Astrocyte (in vitro differentiated cells and primary cell): ENCODE results near the gene MRAP. TPM values are rescaled to one million over a fixed set of nuclear protein-coding genes. Genes with fewer than 3 reads are reported as not detected.

Source experiments
- DNase-seq: peaks from one replicate; pipeline ENCODE4 v3.0.0-alpha.2; 2010; ENCODE audit warnings: low read depth
- FAIRE-seq: peaks from 2 replicates; lab custom pipeline; 2011; peaks lifted over from hg19 to GRCh38; lab: Jason Lieb, UNC
- H2AFZ ChIP-seq: 2 replicates; pipeline ENCODE4 v1.6.0; 2012; ENCODE audit warnings: low read depth, low read length, inconsistent platforms
- H3K27ac ChIP-seq: 2 replicates; pipeline ENCODE4 v1.5.1; 2011; ENCODE audit warnings: low read depth, low read length, inconsistent platforms
- H3K27me3 ChIP-seq: 2 replicates; pipeline ENCODE4 v1.6.0; 2011; ENCODE audit warnings: low read length, inconsistent platforms; ENCODE audit not compliant: insufficient read depth
- H3K36me3 ChIP-seq: 2 replicates; pipeline ENCODE4 v1.5.1; 2011; ENCODE audit warnings: low read length, inconsistent platforms; ENCODE audit not compliant: insufficient read depth
- H3K4me1 ChIP-seq: 2 replicates; pipeline ENCODE4 v1.5.1; 2011; ENCODE audit warnings: low read length, inconsistent platforms; ENCODE audit not compliant: insufficient read depth
- H3K4me2 ChIP-seq: 2 replicates; pipeline ENCODE4 v1.6.0; 2012; ENCODE audit warnings: low read length, inconsistent platforms
- H3K4me3 ChIP-seq: 2 replicates; pipeline ENCODE4 v1.5.1; 2011; ENCODE audit warnings: low read depth, mild to moderate bottlenecking, low read length, inconsistent platforms; ENCODE audit not compliant: insufficient read depth
- H3K79me2 ChIP-seq: 2 replicates; pipeline ENCODE4 v1.6.0; 2012; ENCODE audit warnings: mild to moderate bottlenecking, low read length, inconsistent platforms; ENCODE audit not compliant: insufficient read depth
- H3K9ac ChIP-seq: 2 replicates; pipeline ENCODE4 v1.6.0; 2012; ENCODE audit warnings: mild to moderate bottlenecking, low read length, inconsistent platforms
- H3K9me3 ChIP-seq: 2 replicates; pipeline ENCODE4 v1.5.1; 2012; ENCODE audit warnings: low read depth, mild to moderate bottlenecking, low read length, inconsistent platforms; ENCODE audit not compliant: insufficient read depth
- H4K20me1 ChIP-seq: 2 replicates; pipeline ENCODE4 v1.6.0; 2012; ENCODE audit warnings: low read length, inconsistent platforms; ENCODE audit not compliant: insufficient read depth
- H3K27ac Mint-ChIP-seq: one replicate; pipeline ENCODE4 v1.8.0; 2021; ENCODE audit warnings: mild to moderate bottlenecking, mixed read lengths; ENCODE audit not compliant: unreplicated experiment
- H3K27me3 Mint-ChIP-seq: one replicate; pipeline ENCODE4 v1.8.0; 2021; ENCODE audit warnings: low read depth, mixed read lengths; ENCODE audit not compliant: unreplicated experiment
- H3K36me3 Mint-ChIP-seq: one replicate; pipeline ENCODE4 v1.8.0; 2021; ENCODE audit warnings: low read depth, mixed read lengths; ENCODE audit not compliant: unreplicated experiment
- H3K4me1 Mint-ChIP-seq: one replicate; pipeline ENCODE4 v1.8.0; 2021; ENCODE audit warnings: low read depth, mixed read lengths; ENCODE audit not compliant: unreplicated experiment
- H3K4me3 Mint-ChIP-seq: one replicate; pipeline ENCODE4 v1.8.0; 2021; ENCODE audit warnings: mild to moderate bottlenecking, moderate library complexity, mixed read lengths; ENCODE audit not compliant: unreplicated experiment
- H3K9me3 Mint-ChIP-seq: one replicate; pipeline ENCODE4 v1.8.0; 2021; ENCODE audit warnings: mild to moderate bottlenecking, mixed read lengths; ENCODE audit not compliant: unreplicated experiment
- CTCF ChIP-seq: IDR thresholded peaks from 2 replicates; pipeline ENCODE4 v1.5.1; 2011; ENCODE audit warnings: low read depth, mild to moderate bottlenecking, inconsistent platforms, low read length, moderate library complexity; ENCODE audit not compliant: insufficient read depth
- EZH2 ChIP-seq: IDR thresholded peaks from 2 replicates; pipeline ENCODE4 v1.6.1; 2012; ENCODE audit warnings: mild to moderate bottlenecking, low read length, inconsistent platforms; ENCODE audit not compliant: insufficient read depth
- total RNA-seq: library from RNA; stranded (reverse); gene quantifications from 2 replicates; pipeline ENCODE4 v1.2.1, GENCODE V29; 2021

MRAP gene
- total RNA-seq, 1 donor from 2014 or later = not detected

GRCh38 chr21:32333953-32334673, 35.5 kb downstream of the MRAP start:
- Mint-ChIP-seq H3K36me3 (peaks cover 22% of the 10 kb centered on the region), H3K9me3 (no peaks in the 10 kb centered on the region), H3K27ac (no peak overlapping the region), H3K27me3 (no peaks in the 10 kb centered on the region), H3K4me3 (no peak overlapping the region), H3K4me1 (peaks cover 38% of the 10 kb centered on the region)
- Histone ChIP-seq H3K27ac (no peak overlapping the region), H3K4me2 (no peak overlapping the region), H3K36me3 (peaks cover 42% of the 10 kb centered on the region), H3K9me3 (no peaks in the 10 kb centered on the region), H2AFZ (no peak overlapping the region), H3K79me2 (no peaks in the 10 kb centered on the region), H3K27me3 (no peaks in the 10 kb centered on the region), H3K4me1 (peaks cover 31% of the 10 kb centered on the region), H3K9ac (no peak overlapping the region), H4K20me1 (peaks cover 31% of the 10 kb centered on the region), H3K4me3 (no peak overlapping the region)
- no peak for TF ChIP-seq CTCF
- TF ChIP-seq EZH2 = no peak
- no peak for DNase-seq
- FAIRE-seq = no peak

- TF ChIP-seq CTCF (no peak), EZH2 (no peak)
- peaks cover 42% of the 10 kb centered on the region for H3K36me3 ChIP-seq
- H3K4me3 ChIP-seq = no peak overlapping the region
- H3K27ac ChIP-seq = peak overlapping the region; percentile 40
- Mint-ChIP-seq H3K27ac (no peak overlapping the region), H3K9me3 (no peaks in the 10 kb centered on the region), H3K4me1 (peaks cover 35% of the 10 kb centered on the region), H3K36me3 (peaks cover 28% of the 10 kb centered on the region), H3K27me3 (no peaks in the 10 kb centered on the region), H3K4me3 (no peak overlapping the region)
- H2AFZ ChIP-seq = no peak overlapping the region
- no peaks in the 10 kb centered on the region for H3K9me3 ChIP-seq
- peaks cover 25% of the 10 kb centered on the region for H3K4me1 ChIP-seq
- H3K27me3 ChIP-seq = no peaks in the 10 kb centered on the region
- H4K20me1 ChIP-seq = peaks cover 24% of the 10 kb centered on the region
- H3K4me2 ChIP-seq = peak overlapping the region; percentile 53
- peak overlapping the region; percentile 25 for H3K9ac ChIP-seq
- H3K79me2 ChIP-seq = no peaks in the 10 kb centered on the region
- peak; percentile 44 for DNase-seq
- no peak for FAIRE-seq
Observed at GRCh38 chr21:32334980-32335531, 36.4 kb downstream of the MRAP start.
